Thyroid gland (tissue), 4 donors: ENCODE data around the gene MIP.

Source experiments
- POLR2A ChIP-seq, 2 donors: fragments of 450-650 bp; IDR thresholded peaks; one replicate each; pipeline ENCODE4 v1.6.1; 2017; ENCODE audit warnings: antibody characterized with exemption in 2 of 2, mild to moderate bottlenecking in 2 of 2, moderate library complexity in 1 of 2
- TF ChIP-seq, protein P1 (sequence below), 6 experiments: fragments of 200-600 bp in 3 of 6; fragments of 450-650 bp in 3 of 6; sonication (generic) in 3 of 6; IDR thresholded peaks; one replicate each; pipeline ENCODE4 v1.5.1; 2016 to 2019; ENCODE audit warnings: antibody characterized with exemption in 6 of 6, mild to moderate bottlenecking in 2 of 6, inconsistent platforms in 1 of 6, moderate library complexity in 1 of 6

DNA sequence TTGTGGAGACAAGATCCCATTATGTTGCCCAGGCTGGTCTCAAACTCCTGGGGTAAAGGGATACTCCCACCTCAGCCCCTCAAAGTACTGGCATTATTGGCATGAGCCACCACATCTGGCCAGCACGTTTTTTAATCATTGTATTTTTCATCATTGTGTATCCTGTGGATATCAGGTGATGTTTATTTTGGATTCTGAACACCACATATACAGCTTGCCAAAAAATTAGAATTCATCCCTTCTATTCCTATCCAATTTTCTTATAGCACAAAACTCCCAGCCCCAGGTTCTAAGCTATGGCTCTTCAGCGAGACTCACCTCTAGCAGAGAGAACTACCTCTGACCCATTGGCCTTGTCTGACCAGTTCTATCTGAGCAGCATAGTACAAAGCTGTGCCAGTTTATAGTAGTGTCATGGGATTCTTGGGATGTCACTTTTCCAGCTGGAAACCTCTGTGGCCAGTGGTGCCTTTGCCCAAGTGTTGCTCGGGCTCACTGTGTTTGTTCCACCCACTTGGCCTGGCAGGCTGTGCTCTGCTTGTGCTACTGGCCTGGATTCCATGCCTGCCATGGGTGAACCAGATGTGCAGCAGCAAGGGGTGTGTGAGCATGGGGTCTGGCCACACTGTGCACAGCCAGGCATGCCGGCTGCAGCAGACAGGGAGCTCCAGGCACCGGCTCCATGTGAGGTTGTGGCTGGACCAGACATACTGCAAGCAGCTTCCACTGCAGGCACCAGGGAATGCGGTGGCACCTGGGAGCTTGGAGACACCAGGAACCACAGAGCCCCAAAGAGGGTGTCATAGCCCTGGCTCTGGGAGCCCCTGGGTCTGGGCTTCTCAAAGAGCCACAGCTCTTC is 42.4 kb downstream of the MIP start:
- TF ChIP-seq, protein P1, sequence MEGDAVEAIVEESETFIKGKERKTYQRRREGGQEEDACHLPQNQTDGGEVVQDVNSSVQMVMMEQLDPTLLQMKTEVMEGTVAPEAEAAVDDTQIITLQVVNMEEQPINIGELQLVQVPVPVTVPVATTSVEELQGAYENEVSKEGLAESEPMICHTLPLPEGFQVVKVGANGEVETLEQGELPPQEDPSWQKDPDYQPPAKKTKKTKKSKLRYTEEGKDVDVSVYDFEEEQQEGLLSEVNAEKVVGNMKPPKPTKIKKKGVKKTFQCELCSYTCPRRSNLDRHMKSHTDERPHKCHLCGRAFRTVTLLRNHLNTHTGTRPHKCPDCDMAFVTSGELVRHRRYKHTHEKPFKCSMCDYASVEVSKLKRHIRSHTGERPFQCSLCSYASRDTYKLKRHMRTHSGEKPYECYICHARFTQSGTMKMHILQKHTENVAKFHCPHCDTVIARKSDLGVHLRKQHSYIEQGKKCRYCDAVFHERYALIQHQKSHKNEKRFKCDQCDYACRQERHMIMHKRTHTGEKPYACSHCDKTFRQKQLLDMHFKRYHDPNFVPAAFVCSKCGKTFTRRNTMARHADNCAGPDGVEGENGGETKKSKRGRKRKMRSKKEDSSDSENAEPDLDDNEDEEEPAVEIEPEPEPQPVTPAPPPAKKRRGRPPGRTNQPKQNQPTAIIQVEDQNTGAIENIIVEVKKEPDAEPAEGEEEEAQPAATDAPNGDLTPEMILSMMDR (IDR thresholded peaks at IDR 0.05), result no peak
- no peak for TF ChIP-seq POLR2A (IDR thresholded peaks at IDR 0.05)
